HG03175 (cell line): ENCODE data around the gene SYTL2.
"Not testable (repeated sequence)": the region's sequence is repeated elsewhere in the genome, so short reads cannot be mapped to it uniquely, and the experiment has no call there.

ENCODE experiments used
- ATAC-seq: cut with Tn5 transposase; IDR thresholded peaks from one replicate; pipeline ENCODE4 v1.9.1; 2021; ENCODE audit warnings: mild to moderate bottlenecking, moderate library complexity; ENCODE audit not compliant: unreplicated experiment

SYTL2 gene

DNA sequence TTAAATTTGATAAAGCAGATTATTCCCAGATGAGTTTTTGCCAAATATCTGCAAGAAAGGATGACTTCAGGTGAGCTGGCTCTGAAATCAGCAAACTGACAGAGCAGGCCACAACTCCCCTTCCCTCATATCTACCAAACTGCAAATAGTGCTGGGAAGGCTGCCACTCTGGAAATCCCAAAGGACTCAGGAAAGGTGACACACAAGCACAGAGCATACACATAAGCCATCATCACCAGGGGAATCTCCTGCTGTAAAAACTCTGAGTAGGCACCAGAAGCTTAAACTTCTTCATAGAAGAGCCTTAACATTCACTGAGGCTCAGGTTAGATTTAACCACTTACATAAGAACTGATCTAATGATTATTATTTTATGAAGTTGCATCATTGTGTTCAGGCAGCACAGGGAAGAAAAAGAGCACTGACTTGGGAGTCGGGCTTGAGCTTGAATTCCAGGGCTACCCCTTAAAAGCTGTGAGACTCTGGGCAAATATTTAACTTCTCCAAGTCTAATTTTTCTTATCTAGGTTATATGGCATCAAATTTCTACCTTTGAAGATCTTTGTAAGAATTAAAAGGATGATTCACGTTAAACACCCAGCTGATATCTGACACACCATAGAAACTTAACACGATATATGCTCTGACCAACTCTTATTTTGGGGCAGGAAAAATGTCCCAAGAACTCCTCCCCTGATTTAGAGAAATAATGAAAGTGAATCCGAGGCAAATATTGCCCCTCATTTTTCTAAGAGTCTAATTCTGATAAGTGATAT, 15.0 kb downstream of the SYTL2 start:
- no peak for ATAC-seq

- no peak for ATAC-seq
Measured at GRCh38 chr11:85791409-85791990, 19.4 kb downstream of the SYTL2 start.

DNA sequence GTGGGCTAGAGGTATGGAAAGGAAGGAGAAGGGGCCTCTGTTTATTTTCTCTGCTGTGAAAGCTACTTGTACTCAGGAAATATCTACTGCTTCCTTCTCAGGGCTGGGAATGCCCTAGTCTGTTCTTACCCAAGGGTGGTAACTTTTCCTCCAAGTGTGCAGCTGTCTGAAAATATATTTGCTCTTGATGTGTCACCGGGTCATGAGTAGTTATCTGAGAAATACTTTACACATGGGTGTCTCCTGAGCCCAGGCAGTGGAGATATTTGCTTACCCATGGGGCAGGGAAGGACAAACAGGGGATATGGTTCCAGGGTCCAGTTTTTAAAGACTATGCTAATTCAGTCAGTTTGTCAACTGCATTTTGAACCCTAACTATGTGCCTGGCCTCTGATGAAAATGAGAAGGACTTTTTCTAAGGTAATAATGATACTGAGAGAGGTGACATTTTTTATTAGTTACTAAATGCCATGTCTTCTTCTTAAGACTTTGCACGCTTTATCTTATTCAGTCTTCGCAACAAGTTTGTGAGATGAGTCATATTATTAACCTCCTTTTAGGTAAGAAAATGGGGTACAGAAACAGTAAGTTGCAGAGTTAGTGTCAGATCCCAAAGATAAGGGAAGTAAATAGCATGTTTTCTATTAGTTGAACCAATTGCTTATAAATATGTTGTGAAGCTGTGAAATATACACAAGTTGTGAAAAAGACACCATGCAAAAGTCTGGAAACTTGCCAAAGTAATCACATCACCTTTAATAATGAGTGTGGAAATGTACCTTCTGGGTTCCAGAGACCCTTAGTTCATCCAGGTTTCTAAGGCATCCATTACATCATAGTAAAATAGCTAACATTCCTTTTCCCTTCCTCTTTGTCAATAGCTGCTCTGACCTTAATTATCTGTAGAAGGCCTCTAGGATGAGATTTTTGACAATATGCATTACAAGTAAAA, 22.9 kb downstream of the SYTL2 start:
- peak; percentile 52 for ATAC-seq

- peak; percentile 65 for ATAC-seq
Measured at GRCh38 chr11:85787168-85787567, 23.8 kb downstream of the SYTL2 start.

DNA sequence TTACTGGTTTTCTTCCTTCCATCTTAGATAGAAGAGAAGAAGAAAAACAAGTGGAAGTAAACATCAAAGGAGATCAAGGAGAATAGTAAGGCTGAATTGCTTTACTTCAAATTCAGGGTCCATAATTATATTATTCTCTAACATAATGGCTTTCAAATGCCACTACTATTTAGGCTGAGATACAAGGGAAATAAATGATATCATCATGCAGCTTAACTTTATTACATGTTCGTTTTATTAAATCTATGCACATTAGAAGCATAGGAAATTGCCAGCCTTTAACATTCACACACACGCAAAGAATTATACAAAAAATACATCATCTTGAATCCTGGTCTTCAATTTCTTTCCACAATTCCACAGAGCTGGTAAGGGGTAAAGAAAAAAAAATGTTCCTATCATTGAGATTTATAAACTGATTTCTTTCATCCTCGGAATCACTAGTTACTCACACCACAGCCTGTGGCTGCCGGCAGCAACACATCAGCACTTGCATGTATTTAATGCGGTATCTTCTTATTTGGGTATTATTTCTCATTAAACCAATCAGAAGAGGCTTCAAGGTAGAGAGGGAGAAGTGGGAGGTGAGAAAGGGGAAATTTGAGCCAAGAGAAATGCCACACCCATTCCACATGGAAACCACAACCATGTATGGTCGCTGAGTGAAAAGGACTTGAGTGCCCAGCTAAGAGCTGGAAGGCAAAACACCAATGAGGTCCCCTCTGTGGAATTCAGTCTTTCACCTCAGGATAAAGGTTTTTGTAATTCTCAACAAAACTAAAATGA, 26.3 kb downstream of the SYTL2 start:
- no peak for ATAC-seq

GRCh38 chr11:85783758-85784157, 27.2 kb downstream of the SYTL2 start:
- no peak for ATAC-seq

DNA sequence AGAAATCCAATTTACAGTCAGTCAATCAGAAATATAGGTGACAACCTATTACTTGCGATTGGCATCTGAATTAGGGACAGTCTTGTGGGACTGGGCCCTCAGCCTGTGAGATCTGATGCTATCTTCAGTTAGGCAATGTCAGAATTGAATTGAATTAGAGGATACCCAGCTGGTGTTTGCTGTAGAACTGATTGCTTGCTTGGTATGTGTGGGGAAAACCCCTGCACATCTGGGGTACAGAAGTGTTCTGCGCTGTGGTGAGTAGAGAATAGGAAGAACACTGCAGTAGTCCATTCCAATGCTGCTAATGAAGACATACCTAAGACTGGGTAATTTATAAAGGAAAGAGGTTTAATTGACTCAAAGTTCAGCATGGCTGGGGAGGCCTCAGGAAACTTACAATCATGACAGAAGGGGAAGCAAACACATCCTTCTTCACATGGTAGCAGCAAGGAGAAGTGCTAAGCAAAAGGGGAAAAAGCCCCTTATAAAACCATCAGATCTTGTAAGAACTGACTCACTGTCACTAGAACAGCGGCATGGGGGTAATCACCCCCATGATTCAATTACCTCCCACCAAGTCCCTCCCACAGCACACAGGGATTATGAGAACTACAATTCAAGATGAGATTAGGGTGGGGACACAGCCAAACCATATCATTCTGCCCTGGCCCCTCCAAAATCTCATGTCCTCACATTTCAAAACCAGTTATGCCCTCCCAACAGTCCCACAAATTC, 30.0 kb downstream of the SYTL2 start:
- ATAC-seq, result not testable (repeated sequence)

- no peak for ATAC-seq
Measured at GRCh38 chr11:85779956-85780640, 30.8 kb downstream of the SYTL2 start.

- not testable (repeated sequence) for ATAC-seq
Measured at GRCh38 chr11:85777603-85777972, 33.4 kb downstream of the SYTL2 start.

- no peak for ATAC-seq
Measured at GRCh38 chr11:85776951-85777602, 33.9 kb downstream of the SYTL2 start.

DNA sequence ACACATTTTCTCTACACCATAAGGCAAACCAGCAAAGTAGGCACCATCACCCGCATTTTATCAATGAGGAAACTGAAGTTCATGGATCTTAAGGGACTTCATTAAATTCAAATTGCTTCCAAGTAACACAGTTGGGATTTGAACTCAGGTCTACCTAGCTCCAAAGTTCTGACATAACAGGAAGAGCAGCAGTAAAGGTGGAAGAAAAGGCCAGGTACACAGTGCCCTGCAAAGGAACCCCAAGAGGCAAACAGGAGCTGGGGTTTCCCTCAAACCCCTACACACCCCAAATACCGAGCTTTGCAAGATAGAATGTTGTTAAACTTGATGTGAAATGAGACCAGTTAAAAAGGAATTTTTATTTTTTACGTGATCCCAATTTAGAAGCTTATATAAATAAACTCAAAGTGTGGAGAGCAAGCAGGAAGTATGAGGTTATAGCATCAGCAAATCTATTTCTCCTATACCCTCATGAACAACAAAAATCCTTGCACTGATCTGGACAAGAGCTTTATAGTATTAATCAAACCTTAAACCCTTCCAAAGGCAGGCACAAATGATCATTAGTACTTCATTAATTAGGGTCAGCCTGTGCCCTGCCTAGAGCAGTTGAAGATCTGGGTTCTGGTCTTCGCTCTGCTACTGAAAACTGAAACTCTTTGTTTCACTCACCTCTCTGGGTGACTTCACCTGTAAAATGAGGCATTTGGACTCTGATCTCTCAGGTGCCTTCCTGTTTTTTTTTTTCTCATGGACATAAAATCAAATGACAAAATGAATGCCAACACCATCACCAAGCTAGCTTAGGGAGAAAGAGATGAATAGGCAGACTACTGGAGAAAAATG, 36.5 kb downstream of the SYTL2 start:
- ATAC-seq, result no peak

DNA sequence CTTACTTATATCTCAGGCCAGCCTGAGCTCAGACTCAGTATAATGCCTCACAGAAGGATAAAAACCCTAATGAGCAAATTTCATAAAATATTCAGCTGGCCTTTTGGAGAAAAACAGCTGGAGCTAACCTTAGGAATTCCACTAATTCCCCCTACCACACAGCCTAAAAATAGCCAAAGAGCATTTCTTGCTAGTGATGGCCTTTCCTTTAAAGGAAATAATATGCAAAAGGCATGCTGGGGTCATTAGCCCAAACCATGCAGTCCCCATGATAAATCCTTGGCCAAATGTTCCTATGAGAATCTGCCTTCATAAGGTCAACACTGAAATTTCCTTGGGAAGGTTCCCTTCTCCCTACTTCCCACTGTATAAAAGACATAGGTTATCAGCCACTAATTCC, 38.2 kb downstream of the SYTL2 start:
- no peak for ATAC-seq

GRCh38 chr11:85771568-85771967, 39.4 kb downstream of the SYTL2 start:
- no peak for ATAC-seq

DNA sequence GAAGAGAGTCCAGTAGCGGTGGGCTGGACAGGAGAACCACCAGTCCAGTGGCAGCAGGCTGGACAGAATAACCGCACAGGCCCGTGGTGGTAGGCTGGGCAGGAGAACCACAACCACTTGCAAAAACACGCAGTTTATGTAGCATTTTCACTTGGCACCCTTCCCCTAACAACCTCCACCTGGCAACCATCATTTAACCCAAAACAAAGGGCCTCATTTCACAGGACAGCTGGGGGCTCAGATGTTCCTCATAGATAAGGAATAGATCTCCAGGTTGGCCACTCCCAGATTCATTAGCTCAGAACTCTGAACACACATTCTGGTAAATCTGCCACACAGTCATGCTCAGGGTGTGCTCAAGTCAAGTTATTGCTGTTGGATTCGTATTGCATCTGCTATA, 41.2 kb downstream of the SYTL2 start:
- ATAC-seq, result no peak

DNA sequence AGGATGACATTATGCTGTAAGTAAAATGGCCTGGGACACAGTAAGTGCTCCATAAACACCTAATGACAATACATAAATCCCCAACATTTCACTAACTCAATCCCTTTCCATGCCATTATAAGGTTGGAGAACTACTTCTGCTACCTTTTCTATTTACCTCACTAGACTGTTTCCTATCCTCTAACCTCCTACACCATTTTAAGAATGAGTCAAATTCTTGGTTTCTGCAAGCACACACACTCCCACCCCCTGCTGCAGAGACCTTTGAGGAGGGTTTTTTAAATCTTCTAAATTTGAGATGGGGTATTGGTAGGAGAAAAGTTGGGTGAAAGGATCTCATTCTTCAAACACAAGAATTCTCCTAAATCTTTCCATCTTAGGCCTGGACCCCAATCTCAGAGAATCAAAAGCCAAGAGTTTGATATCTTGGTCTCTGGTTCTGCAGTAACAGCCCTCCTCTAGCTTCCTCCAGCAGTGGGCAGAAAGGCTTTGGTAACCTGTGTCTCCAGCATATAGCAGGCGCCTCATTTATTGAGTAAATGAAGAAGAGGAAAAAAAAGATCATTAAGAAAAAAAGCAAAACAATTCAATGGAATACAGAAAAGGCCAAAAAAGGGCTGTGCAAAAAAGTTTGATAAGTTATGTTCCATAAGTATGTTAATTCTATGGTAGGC, 42.3 kb downstream of the SYTL2 start:
- no peak for ATAC-seq

GRCh38 chr11:85767246-85767945, 43.5 kb downstream of the SYTL2 start:
- ATAC-seq, result no peak

DNA sequence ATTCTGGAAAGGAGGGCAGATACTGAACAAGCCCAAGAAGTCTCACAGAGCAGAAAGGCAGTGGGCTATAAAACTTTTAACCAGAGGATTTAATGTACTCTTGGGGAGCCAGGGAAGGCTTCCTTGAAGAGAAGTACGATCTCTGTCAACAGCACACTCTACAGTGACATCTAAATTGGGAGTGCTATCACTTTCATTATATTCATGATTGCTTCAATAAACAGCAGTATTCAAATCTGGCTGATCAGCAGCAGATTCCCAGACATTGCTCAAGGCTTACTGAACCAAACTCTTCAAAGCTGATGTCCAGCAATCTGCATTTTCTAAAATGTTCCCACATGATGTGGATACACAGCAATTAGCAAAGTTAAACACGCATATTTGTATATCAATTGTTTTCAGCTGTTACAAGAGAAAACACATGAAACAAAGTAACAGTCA, 44.2 kb downstream of the SYTL2 start:
- ATAC-seq, result no peak
